AG10803 (cell line): ENCODE results near the gene BLOC1S6.
A peak's percentile ranks its signal among the peaks of the same experiment; 100 is the strongest.

Source experiments
- DNase-seq: peaks from one replicate; pipeline ENCODE4 v3.0.0; 2010; ENCODE audit warnings: low read depth
- H3K4me3 ChIP-seq: 2 replicates; pipeline ENCODE4 v1.5.1; 2011; ENCODE audit warnings: mild to moderate bottlenecking, low read length, control low read depth
- TF ChIP-seq, protein P1 (sequence below): conservative IDR thresholded peaks from 2 replicates; pipeline ENCODE4 v1.5.1; 2011; ENCODE audit warnings: mild to moderate bottlenecking, low read length, control low read depth, inconsistent platforms

The BLOC1S6 gene

DNA sequence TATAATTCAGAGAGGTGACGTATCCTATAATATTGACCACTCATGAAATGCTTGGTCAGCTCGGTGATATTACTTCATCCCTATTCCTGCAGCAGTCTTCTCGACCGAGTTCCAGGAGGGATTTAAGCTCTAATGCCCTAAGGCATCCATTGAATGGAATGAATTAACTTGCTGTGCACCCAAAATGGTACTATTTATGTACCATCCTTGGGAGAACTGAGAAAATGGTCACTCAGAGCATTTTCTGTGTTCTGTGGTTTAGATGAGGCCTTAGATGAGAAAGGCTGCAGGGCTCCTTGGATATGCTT is 638 bp downstream of the BLOC1S6 start:
- TF ChIP-seq, protein P1, sequence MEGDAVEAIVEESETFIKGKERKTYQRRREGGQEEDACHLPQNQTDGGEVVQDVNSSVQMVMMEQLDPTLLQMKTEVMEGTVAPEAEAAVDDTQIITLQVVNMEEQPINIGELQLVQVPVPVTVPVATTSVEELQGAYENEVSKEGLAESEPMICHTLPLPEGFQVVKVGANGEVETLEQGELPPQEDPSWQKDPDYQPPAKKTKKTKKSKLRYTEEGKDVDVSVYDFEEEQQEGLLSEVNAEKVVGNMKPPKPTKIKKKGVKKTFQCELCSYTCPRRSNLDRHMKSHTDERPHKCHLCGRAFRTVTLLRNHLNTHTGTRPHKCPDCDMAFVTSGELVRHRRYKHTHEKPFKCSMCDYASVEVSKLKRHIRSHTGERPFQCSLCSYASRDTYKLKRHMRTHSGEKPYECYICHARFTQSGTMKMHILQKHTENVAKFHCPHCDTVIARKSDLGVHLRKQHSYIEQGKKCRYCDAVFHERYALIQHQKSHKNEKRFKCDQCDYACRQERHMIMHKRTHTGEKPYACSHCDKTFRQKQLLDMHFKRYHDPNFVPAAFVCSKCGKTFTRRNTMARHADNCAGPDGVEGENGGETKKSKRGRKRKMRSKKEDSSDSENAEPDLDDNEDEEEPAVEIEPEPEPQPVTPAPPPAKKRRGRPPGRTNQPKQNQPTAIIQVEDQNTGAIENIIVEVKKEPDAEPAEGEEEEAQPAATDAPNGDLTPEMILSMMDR, result no peak
- H3K4me3 ChIP-seq, result peak overlapping the region; percentile 64
- no peak for DNase-seq

DNA sequence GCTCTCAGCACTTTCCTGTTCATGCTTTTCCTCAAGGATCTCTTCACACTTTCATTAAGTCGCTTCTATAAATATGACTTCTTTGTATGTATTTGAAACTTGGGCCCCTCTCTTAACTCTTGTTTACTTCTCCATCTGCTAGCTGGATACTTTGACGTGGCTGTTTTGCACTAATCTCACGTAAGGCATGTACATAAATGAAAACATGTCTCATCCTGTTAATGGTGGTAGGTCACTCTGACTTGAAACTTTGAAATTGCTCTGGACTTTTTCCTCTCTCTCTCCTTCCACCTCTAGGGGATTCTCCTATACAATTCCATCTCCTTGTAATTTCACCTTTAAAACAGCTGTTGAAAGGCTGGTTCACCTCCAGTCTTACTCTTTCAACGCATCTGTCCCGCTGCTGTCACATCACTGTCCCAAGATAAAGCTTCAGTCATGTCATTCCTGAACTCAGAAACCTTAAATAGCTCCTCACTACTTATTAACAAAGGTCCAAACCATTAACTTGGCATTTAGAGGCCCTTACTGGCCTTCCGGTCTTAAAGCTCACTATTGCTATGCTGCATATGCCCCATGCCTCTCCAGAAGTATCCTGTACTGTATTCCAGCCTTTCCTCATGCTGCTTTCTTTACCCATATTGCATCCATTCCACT is 1.2 kb downstream of the BLOC1S6 start:
- TF ChIP-seq, protein P1, result 0 out of 2 replicates have a peak, but pooled peaks have one; percentile 5
- no peak for DNase-seq
- H3K4me3 ChIP-seq, result peak overlapping the region; percentile 64

DNA sequence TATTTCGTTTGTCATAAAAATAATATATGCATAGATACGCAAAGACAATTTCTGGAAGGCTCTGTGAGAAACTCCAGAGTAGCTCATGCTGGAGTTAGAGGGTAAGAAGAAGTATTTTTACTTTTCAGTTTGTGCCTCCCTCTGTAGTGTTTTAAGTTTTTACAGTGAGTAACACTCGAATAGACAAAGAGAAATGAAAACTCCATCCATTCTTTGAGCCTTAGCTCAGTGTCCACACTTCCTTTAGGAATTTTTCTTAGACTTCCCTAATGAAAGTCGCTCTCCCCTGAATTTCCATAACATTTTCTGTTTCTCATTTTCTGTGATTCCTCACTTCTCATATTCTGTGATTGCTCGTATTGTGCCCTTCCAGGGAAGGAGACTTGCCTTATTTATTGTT is 2.1 kb downstream of the BLOC1S6 start:
- H3K4me3 ChIP-seq, result no peak overlapping the region
- DNase-seq, result no peak
- TF ChIP-seq, protein P1, result no peak

DNA sequence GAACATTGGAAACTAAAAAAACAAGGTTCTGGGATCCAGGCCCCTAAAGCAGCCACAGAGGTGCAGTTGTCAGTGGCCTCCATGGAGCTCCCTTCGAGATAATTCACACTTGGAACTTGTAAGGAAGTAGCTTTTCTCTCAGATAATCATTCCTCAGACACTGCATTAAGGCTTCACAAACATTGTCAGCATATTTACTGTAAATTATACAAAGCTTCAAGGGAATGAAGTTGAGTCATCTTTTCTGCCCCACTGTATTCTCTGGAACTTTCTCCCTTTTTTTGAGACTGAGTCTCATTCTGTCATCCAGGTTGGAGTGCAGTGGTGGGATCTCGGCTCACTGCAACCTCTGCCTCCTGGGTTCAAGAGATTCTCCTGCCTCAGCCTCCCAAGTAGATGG is 7.1 kb downstream of the BLOC1S6 start:
- DNase-seq, result no peak
- TF ChIP-seq, protein P1, result no peak
- no peak overlapping the region for H3K4me3 ChIP-seq

DNA sequence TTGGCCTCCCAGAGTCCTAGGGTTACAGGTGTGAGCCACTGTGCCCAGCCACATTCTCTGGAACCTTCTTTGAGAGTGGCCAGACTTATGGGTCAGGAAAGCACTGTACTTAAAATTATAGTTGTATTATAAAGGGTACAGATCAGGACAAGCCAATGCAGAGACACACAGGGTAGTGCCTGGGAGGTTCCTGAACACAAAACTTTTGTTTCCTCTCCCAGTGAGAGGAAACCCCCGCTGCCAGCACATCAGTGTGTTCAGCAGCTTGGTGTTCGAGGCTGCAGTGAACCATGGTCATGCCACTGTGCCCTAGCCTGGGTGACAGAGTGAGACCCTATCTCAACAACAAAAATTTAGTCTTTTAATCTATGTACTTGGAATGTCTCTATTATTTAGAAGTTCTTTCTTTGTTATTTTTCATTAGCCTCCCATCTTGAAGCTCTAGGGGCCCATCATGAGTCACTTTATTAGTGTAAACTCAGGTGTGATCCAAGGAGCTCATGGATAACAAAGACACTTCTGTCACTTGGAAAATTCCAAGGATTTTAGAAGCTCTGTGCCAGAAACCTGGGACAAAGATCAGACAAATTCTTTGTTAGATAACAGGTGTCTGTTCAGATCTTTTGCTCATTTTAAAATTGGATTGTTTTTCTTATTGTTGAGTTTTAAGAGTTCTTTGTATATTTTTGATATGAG is 7.8 kb downstream of the BLOC1S6 start:
- TF ChIP-seq, protein P1, result no peak
- DNase-seq, result no peak
- no peak overlapping the region for H3K4me3 ChIP-seq

DNA sequence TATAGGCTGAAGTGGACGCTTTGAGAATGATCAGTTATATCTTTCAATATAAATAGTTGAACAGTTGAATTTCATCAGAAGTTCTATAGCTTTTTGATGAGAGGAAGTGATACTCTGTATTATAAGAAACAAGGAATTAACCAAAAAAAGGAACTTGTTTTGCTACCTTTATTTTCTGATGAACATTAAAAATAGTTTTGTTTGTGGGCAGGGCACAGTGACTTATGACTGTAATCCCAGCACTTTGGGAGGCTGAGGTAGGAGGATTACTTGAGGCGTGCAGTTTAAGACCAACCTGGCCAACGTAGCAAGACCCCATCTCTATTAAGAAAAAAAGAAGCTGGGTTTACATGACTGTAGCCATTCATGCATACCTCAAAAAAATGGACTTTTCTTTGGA is 16.7 kb downstream of the BLOC1S6 start:
- TF ChIP-seq, protein P1, result no peak

DNA sequence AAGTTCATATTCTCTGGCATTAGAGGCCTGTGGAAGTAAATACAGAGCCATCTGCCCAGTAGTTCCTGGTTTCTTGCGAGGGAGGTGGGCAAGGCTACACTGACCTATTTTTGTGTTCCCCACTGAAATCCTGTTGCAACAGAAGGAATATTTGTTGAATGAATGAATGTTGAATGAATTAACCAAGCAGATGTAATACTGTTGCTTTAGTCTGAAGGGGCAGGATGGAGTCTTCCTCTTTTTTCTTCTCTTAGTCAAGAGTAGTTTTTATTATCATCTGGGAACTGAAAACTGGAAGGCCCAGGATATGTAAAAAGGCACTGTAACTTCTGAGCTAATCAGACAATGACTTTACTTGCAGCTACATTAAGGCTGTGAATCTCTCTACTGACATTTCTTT is 17.1 kb downstream of the BLOC1S6 start:
- TF ChIP-seq, protein P1, result no peak
- no peak overlapping the region for H3K4me3 ChIP-seq
- no peak for DNase-seq

More for the DNA sequence above, 16.7 kb downstream of the BLOC1S6 start:
- no peak overlapping the region for H3K4me3 ChIP-seq
- DNase-seq, result no peak
